ENCODE measurements around the gene MAML2.

- TF ChIP-seq CTCF (IDR thresholded peaks at IDR 0.05; ENCODE audit: borderline replicate concordance, extremely low read depth, low read length, poor library complexity, severe bottlenecking) (no peak), EZH2 (IDR thresholded peaks at IDR 0.05; ENCODE audit: borderline replicate concordance, low read depth, low read length, severe bottlenecking) (no peak)
These were observed 49.4 kb downstream of the MAML2 start for GRCh38 chr11:96293598-96294021.

Data from DND-41 (cell line).